OCI-LY3 (cell line): ENCODE measurements around the gene CYTH3.

Source experiments
- CTCF ChIP-seq: fragments of 200-600, 300-600 bp; sonication (generic); IDR thresholded peaks from 2 replicates; pipeline ENCODE4 v1.5.1; 2014; ENCODE audit warnings: antibody characterized with exemption, low read length, low read depth
- EZH2phosphoT487 ChIP-seq: fragments of 200-600 bp; shearing (Covaris generic); IDR thresholded peaks from 2 replicates; pipeline ENCODE4 v1.6.1; 2018; ENCODE audit warnings: antibody characterized with exemption, mixed run types, low read depth

- no peak for TF ChIP-seq CTCF
- no peak for TF ChIP-seq EZH2phosphoT487
These were observed 19.7 kb downstream of the CYTH3 start for GRCh38 chr7:6252748-6253147.
